GM10248 (cell line): Measurements from ENCODE around the gene AOC2.

ENCODE experiments used
- CTCF ChIA-PET: fragments of 300-600 bp; sonication (Branson Sonifier 250); formaldehyde crosslinking; extraction: SDS; loops from one replicate; lab custom pipeline; 2021; ENCODE audit warnings: antibody characterized with exemption; lab: Yijun Ruan, JAX
- POLR2A ChIA-PET: fragments of 350-650 bp; sonication (Branson Sonifier 250); formaldehyde crosslinking; extraction: SDS; loops from one replicate; lab custom pipeline; 2020; ENCODE audit warnings: antibody characterized with exemption; lab: Yijun Ruan, JAX
- DNase-seq: peaks from one replicate; pipeline ENCODE4 v3.0.0; 2012; ENCODE audit errors: extremely low spot score
- TF ChIP-seq, protein P1 (sequence below): IDR thresholded peaks from 2 replicates; pipeline ENCODE4 v1.5.1; 2012; ENCODE audit warnings: mild to moderate bottlenecking, low read depth; ENCODE audit errors: extremely low read depth, missing control alignments, control extremely low read depth

Gene AOC2

DNA sequence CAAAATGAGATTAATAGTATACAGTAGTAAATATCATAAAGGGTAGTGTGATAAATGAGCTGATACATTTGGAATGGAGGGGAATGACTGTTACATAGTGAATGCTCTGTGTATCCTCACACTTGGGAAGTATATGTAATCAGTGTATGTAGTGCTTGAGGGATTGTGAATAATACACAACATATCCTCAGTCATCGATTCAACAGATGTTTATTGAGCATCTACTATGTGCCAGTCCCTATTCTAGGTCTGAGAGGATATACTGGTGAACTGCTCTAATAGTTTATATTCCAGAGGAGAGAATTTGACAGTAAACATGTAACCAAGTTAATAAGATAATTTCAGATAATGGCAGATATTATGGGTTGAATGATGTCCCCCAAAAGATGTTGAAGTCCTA is 16.9 kb upstream of the AOC2 start:
- POLR2A ChIA-PET, result no interaction called here
- TF ChIP-seq, protein P1, sequence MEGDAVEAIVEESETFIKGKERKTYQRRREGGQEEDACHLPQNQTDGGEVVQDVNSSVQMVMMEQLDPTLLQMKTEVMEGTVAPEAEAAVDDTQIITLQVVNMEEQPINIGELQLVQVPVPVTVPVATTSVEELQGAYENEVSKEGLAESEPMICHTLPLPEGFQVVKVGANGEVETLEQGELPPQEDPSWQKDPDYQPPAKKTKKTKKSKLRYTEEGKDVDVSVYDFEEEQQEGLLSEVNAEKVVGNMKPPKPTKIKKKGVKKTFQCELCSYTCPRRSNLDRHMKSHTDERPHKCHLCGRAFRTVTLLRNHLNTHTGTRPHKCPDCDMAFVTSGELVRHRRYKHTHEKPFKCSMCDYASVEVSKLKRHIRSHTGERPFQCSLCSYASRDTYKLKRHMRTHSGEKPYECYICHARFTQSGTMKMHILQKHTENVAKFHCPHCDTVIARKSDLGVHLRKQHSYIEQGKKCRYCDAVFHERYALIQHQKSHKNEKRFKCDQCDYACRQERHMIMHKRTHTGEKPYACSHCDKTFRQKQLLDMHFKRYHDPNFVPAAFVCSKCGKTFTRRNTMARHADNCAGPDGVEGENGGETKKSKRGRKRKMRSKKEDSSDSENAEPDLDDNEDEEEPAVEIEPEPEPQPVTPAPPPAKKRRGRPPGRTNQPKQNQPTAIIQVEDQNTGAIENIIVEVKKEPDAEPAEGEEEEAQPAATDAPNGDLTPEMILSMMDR, result no peak
- CTCF ChIA-PET, result no interaction called here
- DNase-seq, result no peak

DNA sequence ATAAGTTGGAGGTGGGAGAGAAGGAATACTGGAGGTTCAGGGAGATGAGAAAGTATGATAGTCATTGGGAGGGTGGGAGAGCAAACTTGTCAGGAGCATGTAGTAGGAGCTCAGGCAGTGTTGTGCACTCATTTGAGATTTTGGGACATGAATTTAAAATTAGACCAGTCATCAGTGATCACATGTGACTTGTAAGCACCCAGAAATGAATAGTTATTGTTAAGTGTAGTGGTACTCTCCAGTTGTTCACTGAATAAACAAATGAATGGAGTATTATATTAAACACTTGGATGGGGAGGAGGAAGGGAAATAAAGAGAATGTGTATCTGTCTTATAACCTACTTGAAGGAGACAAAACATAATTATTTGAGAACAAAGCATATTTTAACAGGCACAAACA is 13.4 kb upstream of the AOC2 start:
- CTCF ChIA-PET, result interaction anchor here (4.7 to 9.7 kb wide), 2 partner anchors 8 to 12 kb away, joined by 26 to 80 read pairs; partner anchors contain the start of gene BECN1
- DNase-seq, result no peak
- POLR2A ChIA-PET, result no interaction called here
- TF ChIP-seq, protein P1, result no peak

DNA sequence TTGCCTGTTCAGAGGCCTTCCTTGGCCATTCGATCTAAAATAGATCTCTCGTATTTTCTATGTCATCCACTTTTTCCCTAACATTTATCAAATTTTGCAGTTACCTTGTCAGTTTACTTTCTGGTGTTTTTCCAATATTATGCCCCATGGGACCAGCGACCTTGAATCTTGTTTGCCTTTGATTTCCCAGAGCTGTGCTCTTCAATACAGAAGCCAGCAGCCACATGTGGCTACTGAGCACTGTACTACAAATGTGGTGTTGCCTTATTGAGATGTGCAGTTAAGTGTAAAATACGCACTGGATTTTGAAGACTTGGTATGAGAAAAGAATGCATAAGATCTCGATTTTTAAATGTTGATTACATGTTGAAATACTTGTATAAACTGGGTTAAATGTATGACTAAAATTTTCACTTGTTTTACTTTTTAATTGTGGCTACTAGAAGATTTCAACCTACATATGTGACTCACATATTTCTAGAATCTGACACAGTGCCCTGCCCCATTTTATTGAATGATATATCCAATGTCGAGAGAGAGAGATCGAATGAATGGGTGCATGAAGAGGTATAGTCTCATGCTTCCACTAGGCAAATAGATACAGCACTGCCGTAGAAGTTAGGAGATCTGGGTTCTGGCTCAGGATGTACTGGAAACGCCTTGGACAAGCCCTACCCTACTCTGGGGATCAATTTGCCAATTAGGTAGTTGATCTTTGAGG is 12.0 kb upstream of the AOC2 start:
- TF ChIP-seq, protein P1, result no peak
- ChIA-PET POLR2A (interaction anchor here (1.4 kb wide), 1 partner anchor 16 kb away, joined by 4 read pairs; no protein-coding TSS in a partner anchor), CTCF (interaction anchor here (1.7 to 9.7 kb wide), 4 partner anchors 9 to 166 kb away, joined by 4 to 80 read pairs (median 16); partner anchors contain the start of genes BECN1 and RPL27)
- DNase-seq, result no peak

DNA sequence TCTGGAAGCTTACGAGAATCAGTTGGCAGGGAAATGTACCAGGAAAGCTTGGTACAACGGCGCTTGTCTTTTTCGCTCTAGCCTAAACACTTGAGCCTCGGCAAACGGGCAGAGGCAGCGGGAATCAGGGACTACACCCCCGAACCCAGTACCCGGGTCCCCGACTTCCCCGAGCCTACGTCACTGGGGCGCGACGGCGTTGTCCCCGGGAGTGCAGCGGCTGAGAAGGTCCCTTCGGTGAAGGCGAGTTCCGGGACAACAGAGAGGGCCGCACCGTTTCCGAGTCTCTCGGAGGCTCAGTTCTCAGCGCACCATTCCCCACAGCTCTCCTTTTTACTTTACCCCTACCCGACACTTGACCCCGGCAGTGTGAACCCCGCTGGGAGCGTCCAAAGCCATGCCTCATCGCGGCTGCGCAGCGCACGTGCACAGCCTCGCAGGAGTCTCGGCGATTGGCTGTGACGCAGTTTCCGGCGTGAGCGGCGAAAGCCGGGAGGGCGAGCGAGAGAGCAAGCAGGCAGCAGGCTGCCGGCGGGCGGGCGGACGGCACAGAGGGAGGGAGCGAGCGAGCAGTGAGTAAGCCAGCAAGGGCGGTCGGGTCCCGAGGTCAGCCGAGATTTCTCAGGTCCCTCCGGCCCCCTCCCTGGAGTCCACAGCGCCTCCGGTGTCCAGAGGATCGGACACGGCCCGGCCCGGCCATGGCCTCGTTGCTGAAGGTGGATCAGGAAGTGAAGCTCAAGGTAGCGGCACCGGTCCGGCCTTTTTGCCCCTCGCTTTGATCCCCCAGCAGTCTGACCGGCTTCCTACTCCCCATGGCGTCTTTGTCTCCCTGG is 11.2 kb upstream of the AOC2 start, which contains the start of gene PSME3:
PSME3 (plus strand) TSS at position 464 of the 833 bp plus-strand sequence; CDS start at position 699, 235 bp downstream.
- POLR2A ChIA-PET, result interaction anchor here (0.5 to 1.4 kb wide), 4 partner anchors 8 to 16 kb away, joined by 3 to 10 read pairs (median 4); partner anchors contain the start of gene BECN1
- peak; percentile 94 for DNase-seq
- CTCF ChIA-PET, result interaction anchor here (1.1 to 9.7 kb wide), 8 partner anchors 10 to 165 kb away, joined by 3 to 80 read pairs (median 5); partner anchors contain the start of genes BECN1 and RPL27
- TF ChIP-seq, protein P1, result no peak

DNA sequence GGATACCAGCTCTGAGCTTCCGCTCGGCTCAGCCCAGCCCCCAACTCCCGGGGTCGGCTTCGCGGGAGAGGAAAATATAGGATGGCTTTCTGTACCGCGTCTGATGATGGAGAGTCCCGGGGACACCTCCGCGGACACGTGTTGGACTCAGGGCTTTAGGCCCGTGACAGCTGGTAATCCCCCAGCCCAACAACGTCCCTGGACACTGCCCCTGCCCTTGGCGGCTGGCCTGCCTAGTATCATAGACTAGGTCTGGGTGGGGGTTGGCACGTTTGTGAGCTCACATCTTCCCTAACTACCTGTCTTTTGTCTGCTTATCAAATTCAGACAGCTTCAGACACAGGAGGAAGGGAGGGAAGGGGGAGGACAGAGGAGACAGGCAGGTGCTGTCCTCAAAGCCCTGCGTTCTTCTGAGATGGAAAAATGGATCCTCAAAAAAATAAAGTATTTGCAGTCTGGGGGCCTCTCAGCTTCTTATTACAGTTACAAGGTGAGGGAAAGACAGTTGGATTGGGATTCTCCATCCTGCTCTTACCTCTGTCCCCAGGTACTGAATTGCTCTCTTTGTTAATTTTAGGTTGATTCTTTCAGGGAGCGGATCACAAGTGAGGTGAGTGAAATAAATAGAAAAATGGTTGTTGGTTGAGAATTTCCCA is 10.5 kb upstream of the AOC2 start:
- ChIA-PET POLR2A (interaction anchor here (0.5 to 1.4 kb wide), 4 partner anchors 9 to 15 kb away, joined by 3 to 10 read pairs (median 4); partner anchors contain the start of gene BECN1), CTCF (interaction anchor here (1.1 to 9.7 kb wide), 8 partner anchors 9 to 164 kb away, joined by 3 to 80 read pairs (median 5); partner anchors contain the start of genes BECN1 and RPL27)
- TF ChIP-seq, protein P1, result no peak
- DNase-seq, result no peak
